GM19372 (cell line): ENCODE measurements around the gene VSTM2L.
"Not testable (repeated sequence)": the region's sequence is repeated elsewhere in the genome, so short reads cannot be mapped to it uniquely, and the experiment has no call there.

Experiments used
- ATAC-seq: cut with Tn5 transposase; IDR thresholded peaks from one replicate; pipeline ENCODE4 v1.9.1; 2021; ENCODE audit warnings: mild to moderate bottlenecking, low read depth, moderate library complexity; ENCODE audit not compliant: unreplicated experiment

The VSTM2L gene

GRCh38 chr20:37955511-37955910 is 52.6 kb downstream of the VSTM2L start:
- no peak for ATAC-seq

DNA sequence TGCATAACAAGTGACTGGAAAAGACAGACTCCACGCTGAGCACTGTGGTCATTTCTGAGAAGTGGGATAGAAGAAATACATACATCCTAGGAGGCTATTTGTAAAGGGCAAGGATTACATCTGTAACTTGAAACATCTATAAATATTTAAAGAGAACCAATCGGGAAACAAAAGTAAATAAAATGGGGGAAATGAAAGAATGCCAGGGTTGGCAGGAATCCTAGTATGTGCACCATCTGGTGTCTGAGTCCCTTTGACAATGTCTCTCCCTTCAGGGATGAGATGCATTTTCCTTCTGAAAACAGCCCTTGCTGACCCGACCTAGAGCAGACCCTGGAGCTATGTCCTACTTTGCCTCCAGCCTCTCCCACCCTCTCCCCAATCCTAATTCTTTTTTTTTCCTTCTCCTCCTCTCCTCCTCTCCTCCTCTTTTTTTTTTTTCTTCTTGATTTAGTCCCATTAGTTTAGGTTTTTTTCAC is 53.2 kb downstream of the VSTM2L start:
- no peak for ATAC-seq

- ATAC-seq = no peak
These were observed 56.1 kb downstream of the VSTM2L start for GRCh38 chr20:37958856-37959520.

- ATAC-seq = no peak
These were observed 58.1 kb downstream of the VSTM2L start for GRCh38 chr20:37961066-37961465.

DNA sequence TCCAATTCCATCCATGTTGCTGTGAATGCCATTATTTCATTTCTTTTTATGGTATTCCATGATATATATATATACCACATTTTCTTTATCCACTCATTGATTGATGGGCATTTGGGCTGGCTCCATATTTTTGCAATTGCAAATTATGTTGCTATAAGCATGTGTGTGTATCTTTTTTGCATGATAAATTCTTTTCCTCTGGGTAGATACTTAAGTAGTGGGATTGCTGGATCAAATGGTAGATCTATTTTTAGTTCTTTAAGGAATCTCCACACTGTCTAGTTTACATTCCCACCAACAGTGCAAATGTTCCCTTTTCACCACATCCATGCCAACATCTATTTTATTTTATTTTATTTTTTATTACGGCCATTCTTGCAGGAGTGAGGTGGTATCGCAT is 60.6 kb downstream of the VSTM2L start:
- ATAC-seq = not testable (repeated sequence)

- no peak for ATAC-seq
These were observed 66.0 kb downstream of the VSTM2L start for GRCh38 chr20:37968841-37969401.

DNA sequence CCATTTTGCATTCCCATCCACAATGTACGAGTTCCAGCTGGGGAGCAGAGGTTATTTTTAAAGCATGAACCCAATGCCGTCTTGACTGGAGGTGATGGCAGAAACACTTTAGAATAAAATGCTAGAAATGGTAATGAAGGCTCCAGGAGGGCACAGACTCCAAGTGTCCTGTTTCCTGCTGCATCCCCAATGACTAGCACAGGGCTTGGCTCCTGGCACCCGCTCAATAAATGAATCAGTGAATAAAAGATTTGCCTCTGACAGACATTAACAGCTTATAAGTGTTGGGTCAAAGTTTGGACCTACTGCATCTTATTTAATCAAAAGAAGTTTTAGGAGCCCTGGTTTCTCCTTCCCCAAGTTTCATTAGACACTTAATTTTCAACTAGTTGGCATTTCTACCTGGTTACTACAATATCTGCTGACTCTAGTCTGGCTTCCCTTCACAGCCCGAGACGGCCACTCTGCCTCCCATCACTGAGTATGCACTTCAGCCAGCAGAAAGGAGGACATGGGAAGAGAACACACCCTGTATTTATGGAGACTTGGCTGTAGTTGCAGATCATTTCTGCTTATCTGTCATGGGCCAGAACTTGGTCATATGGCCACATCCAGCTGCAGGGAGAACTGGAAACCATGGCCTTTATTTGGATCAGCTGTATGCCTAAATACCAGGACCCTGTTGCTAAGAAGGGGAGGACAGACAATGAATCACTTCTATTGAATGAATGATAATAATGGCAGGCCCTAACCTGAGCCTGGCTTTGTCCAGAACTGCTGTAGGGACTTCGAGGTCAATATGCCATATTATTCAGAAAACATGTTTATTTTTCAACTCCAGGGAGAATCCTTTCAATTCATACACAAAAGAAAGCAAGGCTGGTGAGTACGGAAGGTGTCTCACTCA is 67.3 kb downstream of the VSTM2L start:
- ATAC-seq = no peak

DNA sequence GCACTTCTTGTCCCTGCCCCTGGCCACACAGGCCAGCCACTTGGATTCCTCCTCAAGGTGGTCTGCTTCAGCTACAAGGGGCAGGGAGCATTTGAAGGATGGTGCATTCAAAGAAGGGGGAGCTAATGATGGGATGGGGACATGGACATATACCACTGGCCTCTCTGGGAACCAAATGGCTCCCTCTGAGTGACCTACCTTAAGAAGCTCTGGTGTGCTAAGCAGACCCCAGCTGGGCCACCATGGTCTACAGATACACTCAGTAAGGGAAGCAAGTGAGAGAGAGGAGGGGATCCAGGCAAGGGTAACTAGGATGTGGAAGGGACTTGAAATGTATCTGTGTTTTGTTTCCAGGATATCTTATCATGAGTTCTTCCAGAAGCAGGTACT is 67.9 kb downstream of the VSTM2L start:
- ATAC-seq = no peak

- no peak for ATAC-seq
These were observed 68.7 kb downstream of the VSTM2L start for GRCh38 chr20:37971561-37972127.

- ATAC-seq = no peak
These were observed 69.5 kb downstream of the VSTM2L start for GRCh38 chr20:37972256-37973058.

GRCh38 chr20:37973059-37973910 is 70.4 kb downstream of the VSTM2L start:
- ATAC-seq = no peak

DNA sequence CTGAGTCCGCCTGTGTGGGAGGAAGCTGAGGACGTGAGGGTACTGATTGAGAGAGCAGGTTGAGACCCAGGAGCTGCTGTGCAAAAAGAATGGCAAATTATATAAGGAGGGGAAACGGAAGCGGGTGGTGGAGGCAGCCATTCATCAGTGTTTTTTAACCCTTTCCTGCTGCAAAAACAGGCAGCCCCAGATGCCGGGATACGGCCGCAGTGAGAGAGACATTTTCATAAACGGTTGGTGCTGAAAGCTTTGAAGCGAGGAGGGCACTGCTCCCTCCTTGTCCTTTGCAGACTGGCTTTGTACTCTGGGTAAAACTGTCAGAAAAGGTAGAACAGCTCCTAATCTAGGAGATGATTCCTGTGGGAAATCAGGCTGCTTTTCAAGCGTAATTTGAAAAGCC is 74.0 kb downstream of the VSTM2L start:
- ATAC-seq = no peak

DNA sequence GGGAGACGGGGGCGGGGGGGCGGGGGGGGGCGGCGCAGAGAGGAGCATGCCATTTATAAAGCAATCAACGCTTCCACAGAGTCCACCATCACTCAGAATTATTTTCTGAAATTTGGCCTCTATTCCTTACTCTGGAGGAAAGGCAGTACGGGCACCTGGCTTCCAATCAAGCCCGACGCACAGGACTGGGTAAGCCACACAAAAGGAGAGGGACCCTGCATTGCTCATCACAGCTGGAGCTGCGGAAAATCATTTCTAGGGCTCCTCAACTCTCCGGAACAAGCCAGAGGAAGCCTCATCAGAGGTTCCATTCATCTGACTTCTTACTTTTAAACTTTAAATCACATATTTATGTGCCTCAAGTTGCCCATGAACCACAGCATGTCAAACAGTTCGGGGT is 74.4 kb downstream of the VSTM2L start:
- no peak for ATAC-seq

DNA sequence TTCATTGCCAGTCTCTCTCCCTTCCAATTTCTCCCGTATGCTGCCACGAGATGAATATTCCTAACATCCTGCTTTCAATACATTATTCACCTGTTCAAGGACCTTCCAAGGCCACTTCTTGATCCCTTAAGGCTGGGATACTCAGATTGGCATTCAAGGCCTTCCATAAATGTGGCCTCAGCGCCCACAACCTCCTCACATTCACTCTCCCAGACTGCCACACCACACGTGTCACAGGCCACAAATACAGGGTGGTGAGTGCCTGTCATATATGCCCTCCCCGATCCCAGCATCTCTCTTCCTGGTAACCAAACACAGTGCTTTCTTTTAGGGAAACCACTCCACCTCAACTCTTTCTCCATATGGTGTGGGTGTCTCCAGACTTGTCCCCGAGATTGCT is 74.9 kb downstream of the VSTM2L start:
- no peak for ATAC-seq

DNA sequence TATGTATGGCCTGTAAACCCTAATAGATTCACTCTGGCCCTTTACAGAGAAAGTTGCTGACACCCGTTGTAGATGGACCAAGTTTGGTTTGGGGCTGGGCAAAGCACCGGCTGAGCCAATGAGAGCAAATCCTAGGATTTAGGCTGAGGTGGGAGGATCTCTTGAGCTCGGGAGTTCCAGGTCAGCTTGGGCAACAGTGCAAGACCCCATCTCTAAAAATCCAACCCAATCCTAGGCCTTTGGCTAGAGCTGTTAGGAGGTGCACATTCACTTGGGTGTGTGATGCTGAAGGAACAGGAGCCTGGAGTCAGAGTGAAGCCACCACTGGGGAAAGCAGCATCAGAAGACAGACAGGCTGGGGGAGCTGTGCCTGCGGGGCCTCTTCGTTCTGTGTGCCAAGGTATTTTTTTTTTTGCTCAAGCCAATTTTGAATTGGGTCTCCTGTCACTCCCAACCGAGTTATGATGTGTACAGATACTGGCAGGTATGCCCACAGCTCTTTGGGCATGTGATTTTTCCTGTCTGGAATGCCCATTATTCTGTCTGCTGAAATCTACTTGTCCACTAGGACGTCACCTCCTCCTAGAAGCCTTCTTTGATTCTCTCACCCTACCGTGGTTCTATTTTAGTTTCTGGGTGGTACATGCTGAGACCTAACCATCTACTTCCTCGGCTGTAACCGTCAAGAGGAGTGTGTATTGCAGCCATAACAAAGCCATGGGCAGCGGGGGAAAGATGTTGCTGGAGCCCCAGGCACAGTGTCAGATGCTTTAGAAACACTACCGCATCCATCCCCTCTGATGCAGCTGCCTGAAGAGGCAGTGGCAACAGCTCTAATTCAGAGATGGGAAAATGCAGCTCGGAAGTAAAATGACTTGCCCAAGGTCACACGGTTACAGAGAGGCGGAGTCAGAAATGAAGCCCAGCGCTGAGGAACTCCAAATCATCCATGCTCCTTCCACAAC is 76.4 kb downstream of the VSTM2L start:
- no peak for ATAC-seq

- ATAC-seq = no peak
These were observed 77.5 kb downstream of the VSTM2L start for GRCh38 chr20:37980383-37980782.

GRCh38 chr20:37980876-37981275 is 77.9 kb downstream of the VSTM2L start:
- ATAC-seq = no peak

DNA sequence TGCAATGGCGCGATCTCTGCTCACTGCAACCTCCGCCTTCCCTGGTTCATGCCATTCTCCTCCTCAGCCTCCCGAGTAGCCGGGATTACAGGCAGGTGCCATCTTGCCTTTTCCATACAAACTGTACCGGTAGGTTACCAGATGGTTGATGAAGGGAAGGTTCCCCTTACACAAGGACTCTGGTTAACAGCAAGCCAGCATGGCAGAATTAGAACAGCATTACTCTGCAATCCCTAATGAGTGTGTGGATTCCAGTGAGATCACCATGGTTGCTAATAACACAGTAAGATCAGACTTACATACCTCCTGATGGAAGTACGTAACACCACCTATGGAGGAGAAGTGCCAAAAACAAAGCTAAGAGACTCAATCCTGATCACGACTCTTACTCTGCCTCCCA is 78.6 kb downstream of the VSTM2L start:
- no peak for ATAC-seq
